Breast epithelium (tissue), 3 donors: ENCODE measurements around the gene PICALM.

Source experiments
- POLR2A ChIP-seq: fragments of 450-650 bp; IDR thresholded peaks from one replicate; pipeline ENCODE4 v1.6.1; 2016; ENCODE audit warnings: antibody characterized with exemption, mild to moderate bottlenecking, moderate library complexity
- POLR2AphosphoS5 ChIP-seq, 3 donors: sonication (generic); formaldehyde crosslinking; IDR thresholded peaks; one replicate each; pipeline ENCODE4 v1.6.1; 2017; ENCODE audit warnings: antibody characterized with exemption in 3 of 3
- TF ChIP-seq, protein P1 (sequence below), 3 donors: fragments of 450-650 bp; IDR thresholded peaks; one replicate each; pipeline ENCODE4 v1.5.1; 2016 to 2017; ENCODE audit warnings: antibody characterized with exemption in 3 of 3, mild to moderate bottlenecking in 3 of 3, moderate library complexity in 3 of 3

DNA sequence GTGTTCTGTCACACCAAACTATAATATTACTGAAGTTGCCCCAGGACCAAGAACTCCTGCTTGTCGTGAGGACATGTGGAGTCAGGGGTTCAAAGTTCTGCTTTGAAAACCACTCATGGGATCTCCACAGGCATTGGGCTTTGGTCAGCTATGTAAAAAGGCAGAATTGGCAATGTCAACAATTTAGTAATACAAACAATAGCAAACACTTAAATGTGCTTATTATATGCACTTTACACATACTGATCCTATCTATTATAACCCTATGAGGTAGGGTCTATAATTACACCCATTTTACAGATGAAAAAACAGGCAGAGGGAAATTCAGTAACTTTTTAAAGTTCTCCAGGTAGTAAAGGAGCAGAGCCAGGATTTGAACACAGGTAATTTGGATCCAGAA is 119.1 kb downstream of the PICALM start:
- no peak for TF ChIP-seq POLR2A
- TF ChIP-seq, protein P1, sequence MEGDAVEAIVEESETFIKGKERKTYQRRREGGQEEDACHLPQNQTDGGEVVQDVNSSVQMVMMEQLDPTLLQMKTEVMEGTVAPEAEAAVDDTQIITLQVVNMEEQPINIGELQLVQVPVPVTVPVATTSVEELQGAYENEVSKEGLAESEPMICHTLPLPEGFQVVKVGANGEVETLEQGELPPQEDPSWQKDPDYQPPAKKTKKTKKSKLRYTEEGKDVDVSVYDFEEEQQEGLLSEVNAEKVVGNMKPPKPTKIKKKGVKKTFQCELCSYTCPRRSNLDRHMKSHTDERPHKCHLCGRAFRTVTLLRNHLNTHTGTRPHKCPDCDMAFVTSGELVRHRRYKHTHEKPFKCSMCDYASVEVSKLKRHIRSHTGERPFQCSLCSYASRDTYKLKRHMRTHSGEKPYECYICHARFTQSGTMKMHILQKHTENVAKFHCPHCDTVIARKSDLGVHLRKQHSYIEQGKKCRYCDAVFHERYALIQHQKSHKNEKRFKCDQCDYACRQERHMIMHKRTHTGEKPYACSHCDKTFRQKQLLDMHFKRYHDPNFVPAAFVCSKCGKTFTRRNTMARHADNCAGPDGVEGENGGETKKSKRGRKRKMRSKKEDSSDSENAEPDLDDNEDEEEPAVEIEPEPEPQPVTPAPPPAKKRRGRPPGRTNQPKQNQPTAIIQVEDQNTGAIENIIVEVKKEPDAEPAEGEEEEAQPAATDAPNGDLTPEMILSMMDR (IDR thresholded peaks at IDR 0.05) = no peak
- no peak for TF ChIP-seq POLR2AphosphoS5 (IDR thresholded peaks at IDR 0.05)
